ENCODE results near the gene MYOM3. TPM values are rescaled to one million over a fixed set of nuclear protein-coding genes. Genes with fewer than 3 reads are reported as not detected.

Gene MYOM3
- total RNA-seq, 1 experiment from 2014 or later: 0.04 TPM

DNA sequence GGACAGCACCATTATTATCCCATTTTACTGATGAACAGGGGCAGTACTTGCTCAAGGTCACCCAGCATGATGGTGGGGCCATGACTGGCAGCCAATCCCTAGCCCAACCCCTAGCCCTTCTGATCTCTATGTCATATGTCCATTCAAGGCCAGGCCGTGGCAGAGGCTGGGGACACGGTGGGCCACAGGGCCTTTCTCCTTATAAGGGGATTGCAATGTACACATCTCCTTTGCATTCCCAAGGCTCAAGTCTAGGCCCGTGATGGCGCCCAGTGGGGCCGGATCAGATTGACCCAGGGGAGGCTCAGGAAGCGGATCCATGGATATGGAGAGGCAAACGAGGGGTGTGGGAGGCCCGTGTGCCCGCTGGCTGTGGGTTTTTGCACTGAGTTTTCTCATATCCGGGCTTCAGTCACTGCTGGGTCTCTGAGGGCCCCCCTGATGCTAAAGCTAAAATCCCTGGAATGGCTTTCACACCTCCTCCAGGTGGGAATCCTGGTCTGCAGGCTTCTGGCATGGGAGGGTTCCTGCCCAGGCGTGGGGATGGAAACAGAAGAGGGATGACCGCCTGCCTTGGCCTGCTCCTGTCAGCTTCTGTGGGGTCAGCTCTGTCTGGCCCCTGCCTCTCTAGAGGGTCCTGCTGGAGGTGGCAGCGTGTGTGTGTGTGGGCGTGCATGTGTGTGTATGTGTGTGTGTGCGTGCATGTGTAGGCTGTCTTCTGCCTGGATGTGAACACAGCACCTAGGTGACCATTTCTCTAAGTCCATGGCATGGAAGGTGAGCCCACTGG lies 2.1 kb downstream of the MYOM3 start:
- DNase-seq (no peak), ATAC-seq (no peak)
- no peak overlapping the region for H2AFZ ChIP-seq (ENCODE audit: low read length)
- H3K79me2 ChIP-seq (ENCODE audit: low read length): no peaks in the 10 kb centered on the region
- no peaks in the 10 kb centered on the region for H3K9me2 ChIP-seq (replicated peaks; ENCODE audit: low read length)
- no peak overlapping the region for H3K4me3 ChIP-seq (ENCODE audit: low read length)
- no peaks in the 10 kb centered on the region for H3K9me3 ChIP-seq (ENCODE audit: low read length)
- POLR2A ChIA-PET (ENCODE audit: unreplicated experiment): no interaction called here
- no peaks in the 10 kb centered on the region for H3F3A ChIP-seq (ENCODE audit: low read length, unreplicated experiment)
- BruUV-seq (replicated peaks): no TSS peak
- no peaks in the 10 kb centered on the region for H3K27me3 ChIP-seq (ENCODE audit: low read length)
- H3K9ac ChIP-seq (ENCODE audit: low read length): no peak overlapping the region
- intact Hi-C loops (cut with micrococcal nuclease): loop anchor here (10.0 kb wide), 1 partner anchor 145 kb away; no protein-coding TSS in a partner anchor
- no peaks in the 10 kb centered on the region for H3K36me3 ChIP-seq (ENCODE audit: low read depth, low read length)
- H3K4me1 ChIP-seq (ENCODE audit: insufficient read depth, low read length): peaks cover 19% of the 10 kb centered on the region
- no peak for TF ChIP-seq EZH2phosphoT487 (IDR thresholded peaks at IDR 0.05; ENCODE audit: borderline replicate concordance, low read length)
- no peak for TF ChIP-seq EZH2 (IDR thresholded peaks at IDR 0.05; ENCODE audit: low read length, unreplicated experiment)
- no peak for TF ChIP-seq CTCF (conservative IDR thresholded peaks at IDR 0.05; ENCODE audit: low read depth, low read length)
- no peak overlapping the region for H3K4me2 ChIP-seq (ENCODE audit: low read length)
- no peak overlapping the region for H3K27ac ChIP-seq (ENCODE audit: low read length)
- H4K20me1 ChIP-seq (ENCODE audit: low read length): no peaks in the 10 kb centered on the region
- CTCF ChIA-PET: interaction anchor here (0.6 kb wide), 1 partner anchor 569 kb away, joined by 4 read pairs; no protein-coding TSS in a partner anchor

DNA sequence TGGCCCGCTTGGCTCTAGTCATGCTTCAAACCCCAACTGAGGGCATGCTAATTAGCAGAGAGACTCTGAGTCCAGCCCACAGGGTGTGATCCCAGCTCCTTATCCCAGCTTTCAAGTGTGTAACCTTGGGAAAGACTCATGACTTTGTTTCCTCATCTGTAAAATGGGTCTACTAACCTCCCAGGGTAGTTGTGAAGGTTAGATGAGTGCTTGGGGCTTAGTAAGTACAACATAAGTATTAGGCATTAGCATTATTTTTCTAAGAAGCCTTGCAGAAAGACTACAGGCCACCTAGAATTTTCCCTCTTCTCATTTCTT lies 2.8 kb downstream of the MYOM3 start:
- Histone ChIP-seq H3K4me3 (ENCODE audit: low read length) (no peak overlapping the region), H3K27ac (ENCODE audit: low read length) (peak overlapping the region; percentile 38), H3K79me2 (ENCODE audit: low read length) (no peaks in the 10 kb centered on the region), H4K20me1 (ENCODE audit: low read length) (no peaks in the 10 kb centered on the region), H3K27me3 (ENCODE audit: low read length) (no peaks in the 10 kb centered on the region), H3F3A (ENCODE audit: low read length, unreplicated experiment) (no peaks in the 10 kb centered on the region), H3K9me2 (replicated peaks; ENCODE audit: low read length) (no peaks in the 10 kb centered on the region), H3K9me3 (ENCODE audit: low read length) (no peaks in the 10 kb centered on the region), H3K4me2 (ENCODE audit: low read length) (no peak overlapping the region), H2AFZ (ENCODE audit: low read length) (peak overlapping the region; percentile 73), H3K36me3 (ENCODE audit: low read depth, low read length) (no peaks in the 10 kb centered on the region), H3K9ac (ENCODE audit: low read length) (no peak overlapping the region), H3K4me1 (ENCODE audit: insufficient read depth, low read length) (peaks cover 17% of the 10 kb centered on the region)
- DNase-seq (no peak), ATAC-seq (no peak)
- no TSS peak for BruUV-seq (replicated peaks)
- ChIA-PET POLR2A (ENCODE audit: unreplicated experiment) (no interaction called here), CTCF (no interaction called here)
- TF ChIP-seq EZH2 (IDR thresholded peaks at IDR 0.05; ENCODE audit: low read length, unreplicated experiment) (no peak), CTCF (conservative IDR thresholded peaks at IDR 0.05; ENCODE audit: low read depth, low read length) (no peak), EZH2phosphoT487 (IDR thresholded peaks at IDR 0.05; ENCODE audit: borderline replicate concordance, low read length) (no peak)
- intact Hi-C loops (cut with micrococcal nuclease): no loop called here

Measured in PC-3 (cell line).